IPS-NIHi7 (cell line): ENCODE data around the gene TTLL4.
A peak's percentile ranks its signal among the peaks of the same experiment; 100 is the strongest.

Experiments
- DNase-seq: peaks from one replicate; pipeline ENCODE4 v3.0.0; 2012; ENCODE audit warnings: mixed read lengths; ENCODE audit errors: extremely low spot score

The TTLL4 gene, protein sequence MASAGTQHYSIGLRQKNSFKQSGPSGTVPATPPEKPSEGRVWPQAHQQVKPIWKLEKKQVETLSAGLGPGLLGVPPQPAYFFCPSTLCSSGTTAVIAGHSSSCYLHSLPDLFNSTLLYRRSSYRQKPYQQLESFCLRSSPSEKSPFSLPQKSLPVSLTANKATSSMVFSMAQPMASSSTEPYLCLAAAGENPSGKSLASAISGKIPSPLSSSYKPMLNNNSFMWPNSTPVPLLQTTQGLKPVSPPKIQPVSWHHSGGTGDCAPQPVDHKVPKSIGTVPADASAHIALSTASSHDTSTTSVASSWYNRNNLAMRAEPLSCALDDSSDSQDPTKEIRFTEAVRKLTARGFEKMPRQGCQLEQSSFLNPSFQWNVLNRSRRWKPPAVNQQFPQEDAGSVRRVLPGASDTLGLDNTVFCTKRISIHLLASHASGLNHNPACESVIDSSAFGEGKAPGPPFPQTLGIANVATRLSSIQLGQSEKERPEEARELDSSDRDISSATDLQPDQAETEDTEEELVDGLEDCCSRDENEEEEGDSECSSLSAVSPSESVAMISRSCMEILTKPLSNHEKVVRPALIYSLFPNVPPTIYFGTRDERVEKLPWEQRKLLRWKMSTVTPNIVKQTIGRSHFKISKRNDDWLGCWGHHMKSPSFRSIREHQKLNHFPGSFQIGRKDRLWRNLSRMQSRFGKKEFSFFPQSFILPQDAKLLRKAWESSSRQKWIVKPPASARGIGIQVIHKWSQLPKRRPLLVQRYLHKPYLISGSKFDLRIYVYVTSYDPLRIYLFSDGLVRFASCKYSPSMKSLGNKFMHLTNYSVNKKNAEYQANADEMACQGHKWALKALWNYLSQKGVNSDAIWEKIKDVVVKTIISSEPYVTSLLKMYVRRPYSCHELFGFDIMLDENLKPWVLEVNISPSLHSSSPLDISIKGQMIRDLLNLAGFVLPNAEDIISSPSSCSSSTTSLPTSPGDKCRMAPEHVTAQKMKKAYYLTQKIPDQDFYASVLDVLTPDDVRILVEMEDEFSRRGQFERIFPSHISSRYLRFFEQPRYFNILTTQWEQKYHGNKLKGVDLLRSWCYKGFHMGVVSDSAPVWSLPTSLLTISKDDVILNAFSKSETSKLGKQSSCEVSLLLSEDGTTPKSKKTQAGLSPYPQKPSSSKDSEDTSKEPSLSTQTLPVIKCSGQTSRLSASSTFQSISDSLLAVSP

DNA sequence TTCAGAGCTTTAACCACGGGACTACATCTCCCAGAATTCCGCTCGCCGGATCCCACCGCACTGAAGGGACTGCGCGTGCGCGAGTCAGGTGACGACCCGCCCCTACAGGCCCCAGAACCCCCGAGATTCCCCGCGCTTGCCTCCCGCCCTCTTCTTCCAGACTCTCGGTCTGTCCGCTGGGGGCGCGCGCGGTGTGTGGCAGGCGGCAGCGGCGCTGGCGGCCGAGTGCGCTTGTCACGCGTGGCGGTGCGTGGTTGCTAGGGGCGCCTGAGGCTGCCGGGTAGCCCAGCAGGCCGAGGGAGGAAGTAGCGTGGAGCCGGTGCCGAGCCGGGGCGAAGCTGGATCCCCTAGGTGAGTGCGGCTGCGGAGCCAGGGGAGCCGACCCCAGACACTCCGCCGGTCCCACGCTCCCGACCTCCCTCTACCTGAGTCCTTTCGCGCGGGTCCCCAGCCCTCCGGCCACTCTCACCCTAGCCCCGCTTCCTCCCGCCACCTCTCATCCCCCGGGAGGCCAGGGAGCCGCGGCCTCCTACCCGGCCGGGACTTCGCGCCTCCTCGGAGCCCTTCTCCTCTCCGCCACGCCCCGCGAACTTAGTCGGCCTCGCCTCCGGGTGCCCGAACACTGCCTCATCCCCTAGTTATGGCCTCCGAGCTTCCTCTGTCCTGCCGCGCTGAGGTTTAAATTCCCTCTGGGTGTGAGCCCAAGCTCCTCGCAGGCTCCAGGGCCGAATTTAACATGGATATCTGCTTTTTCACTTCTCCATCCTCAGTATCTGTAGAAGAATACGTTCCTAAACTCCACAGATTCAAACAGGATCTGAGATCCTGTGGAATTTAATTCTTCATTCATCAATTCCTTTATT lies at the start of gene TTLL4:
TSS of gene TTLL4 (plus strand) at position 149 of the 863 bp plus-strand sequence. CDS start 26,842 bp downstream, outside the sequence.
- DNase-seq: peak; percentile 100

DNA sequence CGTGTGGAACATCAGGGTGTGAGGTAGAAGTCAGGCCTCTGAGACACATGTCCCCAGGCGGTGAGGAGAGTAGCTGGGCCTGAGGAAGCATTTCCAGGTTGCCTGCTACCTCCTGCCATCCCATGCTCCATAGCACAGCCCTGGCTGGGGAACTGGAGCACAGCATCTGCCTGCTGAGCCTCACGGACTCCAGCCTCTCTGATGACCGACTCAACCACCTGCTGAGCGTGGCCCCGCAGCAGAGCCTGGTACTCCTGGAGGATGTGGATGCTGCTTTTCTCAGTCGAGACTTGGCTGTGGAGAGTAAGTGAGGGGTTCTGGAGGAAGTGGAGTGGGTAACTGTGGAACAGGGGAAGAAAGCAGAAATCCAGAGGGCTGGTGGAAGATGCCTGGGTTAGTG lies 48.3 kb upstream of the TTLL4 start:
- DNase-seq: no peak

DNA sequence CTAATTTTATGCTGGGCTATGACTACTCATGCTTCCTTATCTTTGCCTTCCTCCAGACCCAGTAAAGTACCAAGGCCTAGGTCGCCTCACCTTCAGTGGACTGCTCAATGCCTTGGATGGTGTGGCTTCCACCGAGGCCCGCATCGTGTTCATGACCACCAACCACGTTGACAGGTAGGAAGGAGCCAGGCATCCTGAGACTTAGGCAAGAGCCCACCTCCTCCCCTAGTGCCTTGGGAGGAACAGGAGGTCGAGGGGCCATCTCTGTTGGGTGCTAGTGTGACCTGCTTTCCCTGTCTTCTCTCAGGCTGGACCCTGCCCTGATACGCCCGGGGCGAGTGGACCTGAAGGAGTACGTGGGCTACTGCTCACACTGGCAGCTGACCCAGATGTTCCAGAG lies 47.8 kb upstream of the TTLL4 start:
- no peak for DNase-seq

DNA sequence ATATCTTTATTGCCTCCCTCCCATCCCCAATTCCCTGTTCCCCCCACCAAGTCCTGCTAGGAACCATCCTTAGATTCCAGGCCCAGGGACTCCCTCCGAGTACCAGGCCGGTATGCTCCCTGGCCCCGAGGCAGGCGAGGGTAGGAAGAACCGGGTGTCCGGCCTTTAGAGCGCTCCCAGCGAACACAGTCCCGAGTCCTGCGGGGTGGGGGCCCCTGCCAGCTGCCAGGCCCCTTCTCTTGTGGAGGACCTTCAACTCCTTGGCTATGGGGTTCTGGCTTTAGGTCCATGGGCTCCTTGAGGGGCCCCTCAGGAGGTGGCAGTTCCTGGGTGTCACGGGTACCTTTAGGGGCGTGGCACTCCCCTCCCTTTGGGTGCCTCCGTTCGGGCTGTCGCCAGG lies 46.7 kb upstream of the TTLL4 start:
- no peak for DNase-seq

DNA sequence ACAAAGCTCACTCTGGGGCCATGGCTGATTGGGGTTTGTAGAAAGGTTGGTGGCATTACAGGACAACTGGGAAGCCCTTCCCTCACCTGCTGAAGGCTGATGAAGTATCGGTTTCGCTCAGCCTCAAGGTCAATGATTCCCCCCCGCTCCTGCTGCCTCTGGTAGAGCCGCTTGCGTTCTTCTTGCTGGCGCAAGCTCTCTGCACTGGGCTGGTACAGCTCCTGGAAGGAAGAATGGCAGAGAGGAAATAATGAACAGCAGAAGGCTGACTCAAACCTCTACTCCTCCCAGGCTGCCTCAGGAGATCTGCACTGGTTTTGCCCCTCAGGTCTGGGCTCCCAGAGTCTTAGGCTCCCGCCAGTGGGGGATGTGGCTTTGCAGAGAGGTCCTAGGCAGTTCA lies 46.0 kb upstream of the TTLL4 start:
- DNase-seq: no peak

DNA sequence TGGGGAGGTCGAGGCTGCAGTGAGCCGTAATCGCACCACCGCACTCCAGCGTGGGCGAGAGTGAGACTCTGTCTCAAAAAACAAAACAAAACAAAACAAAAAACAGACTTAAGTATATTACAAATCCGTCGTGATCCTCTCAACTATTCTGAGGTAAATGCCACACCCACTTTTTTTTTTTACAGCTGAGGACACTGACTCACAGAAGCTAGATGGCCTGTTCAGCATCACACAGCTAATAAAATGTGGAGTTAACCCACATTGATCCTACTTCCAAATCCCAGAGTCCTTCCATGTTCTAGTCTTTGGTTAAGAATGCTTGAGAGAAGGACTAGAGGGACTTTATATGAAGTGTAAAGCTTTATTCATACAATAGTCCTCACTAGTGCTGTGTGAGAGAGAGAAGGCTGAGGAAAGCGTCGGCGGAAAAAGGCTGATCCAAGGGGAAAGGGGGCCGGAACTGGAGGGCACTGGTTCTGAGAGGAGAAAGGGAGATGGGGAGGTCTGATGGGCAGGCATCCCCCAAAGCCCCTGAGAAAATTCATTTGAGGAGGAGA lies 39.5 kb upstream of the TTLL4 start:
- DNase-seq: no peak

DNA sequence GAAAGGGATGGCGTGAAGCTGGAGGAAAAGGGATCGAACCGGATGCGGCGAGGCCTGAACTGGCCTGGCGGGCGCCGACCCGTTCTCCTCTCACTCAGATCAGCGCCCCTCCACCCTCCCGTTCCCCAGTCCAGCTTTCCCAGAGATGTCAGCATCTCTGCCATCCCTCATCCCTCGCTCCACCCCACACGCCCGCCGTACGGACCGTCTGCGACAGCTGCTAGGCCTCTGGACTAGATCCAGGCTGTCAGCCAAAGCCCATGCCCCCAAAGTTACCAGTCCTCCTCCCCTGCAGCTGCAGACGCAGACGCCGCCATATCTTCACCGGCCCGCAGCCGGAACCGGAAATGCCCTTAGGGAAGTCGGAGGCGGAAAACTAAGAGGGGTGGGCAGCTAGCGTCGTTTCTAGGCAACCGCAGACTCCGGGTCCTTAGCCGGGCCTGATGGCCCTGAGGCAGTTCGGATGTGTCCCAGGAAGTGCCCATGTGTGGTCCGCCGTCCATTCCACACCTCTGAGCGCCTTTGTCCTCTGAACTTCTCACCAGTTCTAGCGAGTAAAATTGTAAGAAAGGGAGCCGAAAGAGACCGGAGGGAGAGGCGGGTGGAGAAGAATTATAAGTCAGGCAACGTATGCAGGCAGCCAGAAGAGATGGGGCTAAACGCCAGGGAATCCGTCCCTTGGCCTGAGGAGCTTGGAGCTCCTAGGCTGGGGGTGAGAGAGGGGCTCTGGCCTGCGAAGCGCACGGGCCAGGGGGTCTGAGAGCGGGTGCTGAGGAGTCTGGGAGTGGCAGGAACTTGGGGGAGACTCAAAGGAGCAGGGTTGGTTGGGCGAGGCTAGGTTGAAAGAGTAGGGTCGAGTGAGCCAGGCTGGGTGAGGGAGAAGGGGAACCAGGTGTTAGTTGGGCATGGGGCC lies 38.7 kb upstream of the TTLL4 start, which contains the start of the genes RNF25 and STK36:
TSS of gene RNF25 (minus strand) at position 349 of the 913 bp plus-strand sequence. CDS start at position 317, 32 bp downstream.
TSS of gene STK36 (plus strand) at position 433 of the 913 bp plus-strand sequence. CDS start 744 bp downstream, outside the sequence.
- DNase-seq: peak; percentile 97

DNA sequence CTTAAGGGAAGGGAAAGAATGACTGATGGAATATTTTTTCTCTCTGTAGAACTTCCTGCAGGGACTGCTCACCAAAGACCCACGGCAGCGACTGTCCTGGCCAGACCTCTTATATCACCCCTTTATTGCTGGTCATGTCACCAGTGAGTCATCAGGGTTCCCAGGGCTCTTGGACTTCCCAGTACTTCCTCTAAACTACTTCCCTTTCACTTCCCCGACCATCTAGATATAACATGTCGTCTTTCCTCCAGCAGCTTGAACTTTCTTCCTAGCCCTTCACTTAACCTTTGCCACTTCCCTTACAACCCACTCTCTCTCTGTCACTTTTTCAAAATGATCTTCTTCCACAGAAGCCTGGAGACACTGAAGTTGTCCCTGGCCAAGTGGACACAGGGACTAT lies 31.5 kb upstream of the TTLL4 start:
- no peak for DNase-seq

DNA sequence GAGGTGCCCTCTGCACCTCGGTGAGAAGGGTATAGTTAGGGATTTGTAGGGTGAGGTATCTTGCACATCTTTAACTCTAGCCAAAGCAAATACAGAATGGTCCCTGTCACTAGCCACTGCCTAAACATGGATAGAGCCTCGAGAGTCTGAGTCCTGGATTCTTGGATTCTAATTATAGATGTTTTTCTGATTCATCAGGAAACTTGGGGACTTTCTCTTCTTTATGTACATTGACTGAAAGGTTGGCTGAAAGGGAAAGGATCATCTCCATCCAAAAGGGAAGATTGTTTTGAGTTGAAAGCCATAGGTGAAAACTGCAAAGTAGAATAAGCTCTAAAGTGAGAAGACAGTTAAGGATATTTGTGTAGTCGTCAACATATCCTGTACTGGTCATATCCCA lies 30.6 kb upstream of the TTLL4 start:
- DNase-seq: no peak

DNA sequence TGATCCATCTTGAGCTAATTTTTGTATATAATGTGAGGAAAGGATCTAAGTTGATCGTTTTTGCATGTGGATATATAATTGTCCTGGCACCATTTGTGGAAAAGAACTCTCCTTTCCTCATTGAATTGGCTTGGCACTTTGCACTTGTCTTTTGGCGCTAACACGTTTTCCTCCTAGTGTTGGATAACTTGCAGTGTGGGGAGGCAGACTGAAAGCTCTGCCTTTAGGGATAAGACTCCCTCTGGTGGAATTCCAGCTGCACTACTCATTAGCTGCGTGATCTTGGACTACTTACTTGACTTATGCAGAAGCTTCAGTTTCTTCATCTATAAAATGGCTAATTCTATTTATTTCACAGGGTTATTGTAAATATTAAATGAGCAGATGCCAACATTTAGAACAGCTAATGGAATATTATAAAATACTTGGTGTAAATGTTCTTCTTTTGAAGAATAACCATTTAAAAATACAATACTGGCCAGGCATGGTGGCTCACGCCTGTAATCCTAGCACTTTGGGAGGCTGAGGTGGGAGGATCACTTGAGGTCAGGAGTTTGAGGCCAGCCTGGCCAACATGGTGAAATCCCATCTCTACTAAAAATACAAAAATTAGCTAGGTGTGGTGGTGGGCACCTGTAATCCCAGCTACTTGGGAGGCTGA lies 23.1 kb upstream of the TTLL4 start:
- DNase-seq: peak; percentile 83

DNA sequence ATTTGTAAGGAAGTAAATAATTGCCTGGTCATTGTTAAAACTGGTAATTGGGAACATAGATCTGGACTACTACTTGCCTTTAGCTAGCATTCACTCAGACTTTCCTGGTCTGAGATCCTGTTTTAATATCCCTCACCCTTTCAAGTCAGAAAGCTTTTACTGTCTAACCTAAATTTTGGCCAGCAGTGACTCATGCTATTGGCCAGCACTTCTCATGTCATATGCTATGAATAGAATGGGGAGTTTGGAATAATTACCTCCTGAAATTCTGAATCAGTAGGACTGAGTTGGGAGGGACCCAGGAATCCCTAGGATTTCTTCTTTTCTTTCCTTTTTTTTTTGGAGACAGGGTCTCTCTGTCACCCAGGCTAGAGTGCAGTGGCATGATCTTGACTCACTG lies 19.4 kb upstream of the TTLL4 start:
- no peak for DNase-seq

DNA sequence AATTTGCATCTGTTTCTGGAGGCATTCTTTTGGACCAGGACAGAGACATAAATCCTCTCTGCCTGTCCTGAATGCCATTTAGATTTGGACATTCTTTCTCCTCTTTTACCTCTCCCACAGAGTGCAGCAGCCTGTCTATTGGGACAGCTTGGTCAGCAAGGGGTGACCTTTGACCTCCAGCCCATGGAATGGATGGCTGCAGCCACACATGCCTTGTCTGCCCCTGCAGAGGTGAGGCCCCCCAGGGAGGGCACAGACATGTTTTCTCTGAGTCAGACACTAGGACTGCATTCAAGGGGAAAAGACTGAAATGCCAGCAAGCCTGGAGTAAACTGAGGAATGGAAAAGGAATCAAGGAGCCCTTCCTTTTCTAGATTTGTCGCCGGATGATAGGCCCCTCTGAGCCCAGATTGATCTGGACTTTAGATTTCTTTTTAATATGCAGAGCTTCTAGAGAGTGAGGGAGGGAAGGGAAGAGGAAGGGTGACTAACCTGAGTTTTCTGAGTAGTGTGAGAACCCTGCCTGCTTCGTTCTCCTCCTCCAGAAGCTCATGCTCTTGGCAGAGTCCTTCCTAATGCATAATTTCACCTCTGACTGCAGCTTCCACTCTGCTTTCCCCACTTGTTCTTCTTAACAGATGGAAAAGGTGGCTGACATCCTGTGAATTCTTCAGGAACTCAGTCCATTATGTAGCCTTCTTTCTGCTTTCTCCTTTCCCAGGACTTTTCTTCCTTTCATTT lies 16.1 kb upstream of the TTLL4 start:
- DNase-seq: no peak

DNA sequence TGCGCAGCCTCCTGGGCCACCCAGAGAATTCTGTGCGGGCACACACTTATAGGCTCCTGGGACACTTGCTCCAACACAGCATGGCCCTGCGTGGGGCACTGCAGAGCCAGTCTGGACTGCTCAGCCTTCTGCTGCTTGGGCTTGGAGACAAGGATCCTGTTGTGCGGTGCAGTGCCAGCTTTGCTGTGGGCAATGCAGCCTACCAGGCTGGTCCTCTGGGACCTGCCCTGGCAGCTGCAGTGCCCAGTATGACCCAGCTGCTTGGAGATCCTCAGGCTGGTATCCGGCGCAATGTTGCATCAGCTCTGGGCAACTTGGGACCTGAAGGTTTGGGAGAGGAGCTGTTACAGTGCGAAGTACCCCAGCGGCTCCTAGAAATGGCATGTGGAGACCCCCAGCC lies 11.8 kb upstream of the TTLL4 start:
- DNase-seq: no peak

DNA sequence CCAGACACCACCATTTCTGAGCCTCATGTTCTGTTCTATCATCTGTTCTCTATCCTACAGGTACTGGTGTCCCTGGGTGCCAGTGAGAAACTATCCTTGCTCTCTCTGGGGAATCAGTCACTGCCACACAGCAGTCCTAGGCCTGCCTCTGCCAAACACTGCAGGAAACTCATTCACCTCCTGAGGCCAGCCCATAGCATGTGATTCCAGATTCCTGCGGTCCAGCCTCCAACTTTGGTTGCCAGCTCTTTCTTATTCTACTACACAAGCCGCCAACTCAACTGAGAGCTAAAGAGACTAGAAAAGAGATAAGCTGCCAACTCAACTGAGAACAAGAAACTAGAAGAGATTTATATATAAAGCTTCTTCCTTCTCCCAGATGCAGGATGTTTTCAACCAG lies 8.8 kb upstream of the TTLL4 start:
- no peak for DNase-seq

DNA sequence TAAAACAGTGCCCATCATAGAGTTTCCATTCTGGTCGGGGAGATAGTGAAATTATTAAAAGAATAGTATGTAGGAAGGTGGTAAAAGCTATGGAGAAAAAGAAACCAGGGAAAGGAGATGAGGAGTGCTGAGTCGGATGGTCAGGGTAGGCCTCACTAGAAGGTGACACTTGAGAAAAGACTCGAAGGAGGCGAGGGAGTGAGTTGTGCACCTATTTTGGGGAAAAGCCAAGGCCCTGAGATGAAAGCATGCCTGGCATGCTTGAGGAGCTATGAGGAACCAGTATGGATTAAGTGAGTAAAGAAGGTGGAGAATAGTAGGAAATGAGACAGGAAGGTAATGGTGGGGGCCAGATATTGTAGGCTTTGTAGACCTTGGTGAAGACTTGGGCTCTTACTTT lies 7.3 kb upstream of the TTLL4 start:
- DNase-seq: no peak

DNA sequence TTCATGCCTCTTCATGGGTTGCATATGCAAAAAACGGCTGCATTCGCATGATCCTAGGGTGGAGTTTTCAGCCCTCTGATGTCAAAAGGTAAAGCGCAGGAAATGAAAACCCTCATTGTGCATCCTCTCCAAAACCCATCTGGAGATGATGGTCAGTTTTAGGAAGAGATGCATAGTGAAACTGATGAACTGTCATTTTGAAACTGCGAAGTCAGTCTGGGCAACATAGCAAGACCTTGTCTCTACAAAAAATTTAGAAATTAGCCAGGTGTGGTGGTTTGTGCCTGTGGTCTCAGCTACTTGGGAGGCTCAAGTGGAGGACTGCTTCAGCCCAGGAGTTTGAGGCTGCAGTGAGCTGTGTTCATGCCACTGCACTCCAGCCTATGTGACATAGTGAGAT lies 2.5 kb upstream of the TTLL4 start:
- no peak for DNase-seq

DNA sequence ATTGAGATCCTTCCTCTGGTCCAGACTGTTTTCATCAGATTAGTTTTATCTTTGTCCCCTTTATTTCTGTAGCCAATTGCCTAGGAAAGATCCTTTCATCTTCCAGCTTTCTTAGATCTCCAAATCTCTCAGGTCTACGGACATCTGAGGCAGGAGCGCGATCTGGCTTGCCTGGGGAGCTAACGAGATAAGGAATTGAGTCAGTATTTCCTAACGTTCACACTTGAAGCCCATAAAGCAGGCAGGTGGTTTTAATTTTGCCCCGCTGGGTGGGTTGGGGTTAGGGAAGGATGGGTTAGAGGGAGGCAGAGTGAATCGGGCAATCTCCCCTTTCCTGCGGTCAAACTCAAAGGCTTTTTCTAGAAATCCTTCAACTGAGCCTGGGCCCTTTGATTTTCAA lies 727 bp upstream of the TTLL4 start:
- DNase-seq: no peak

DNA sequence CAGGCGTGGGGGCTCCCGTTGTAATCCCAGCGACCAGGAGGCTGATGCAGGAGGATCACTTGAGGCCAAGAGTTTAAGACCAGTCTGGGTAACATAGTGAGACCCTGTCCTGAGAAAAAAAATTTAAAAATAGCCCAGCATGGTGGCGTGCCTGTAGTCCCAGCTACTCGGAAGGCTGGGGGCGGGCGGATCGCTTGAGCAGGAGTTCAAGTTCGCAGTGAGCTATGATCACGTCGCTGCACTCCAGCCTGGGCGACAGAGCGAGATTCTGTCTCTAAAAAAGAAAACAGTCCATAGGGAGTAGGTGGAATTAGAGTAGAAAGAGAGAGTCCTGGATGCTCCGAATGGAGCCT lies 325 bp upstream of the TTLL4 start:
- no peak for DNase-seq

DNA sequence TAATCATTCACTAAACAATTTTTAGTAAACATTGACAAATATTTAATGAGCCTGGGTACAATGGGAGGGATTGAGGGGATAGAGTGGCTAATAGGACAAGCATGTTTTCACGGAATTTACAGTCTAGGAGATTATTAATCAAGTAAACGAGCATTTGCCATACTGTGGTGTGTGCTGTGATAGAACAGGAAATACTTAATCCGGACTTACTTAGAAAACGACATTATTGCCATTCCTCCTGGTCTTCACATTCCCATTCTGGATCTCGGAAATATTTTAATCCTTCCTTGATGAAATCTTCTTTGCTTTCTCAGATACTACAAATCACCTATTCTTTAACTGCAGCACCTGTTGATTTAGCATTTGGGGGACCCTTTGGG lies 905 bp downstream of the TTLL4 start:
- DNase-seq: no peak
